HepG2 (cell line): ENCODE data around the gene MRRF. TPM values are rescaled to one million over a fixed set of nuclear protein-coding genes. Genes with fewer than 3 reads are reported as not detected.

Experiments
- ATAC-seq: fragments of 200-7000 bp; cut with Tn5 transposase; 3 replicates; pipeline ENCODE4 v1.9.1; 2020; ENCODE audit warnings: mild to moderate bottlenecking, moderate library complexity
- BruUV-seq: library from RNA; stranded (reverse); fragments of 400-500 nt; replicated peaks from 2 replicates; lab custom pipeline; 2021; lab: Mats Ljungman, UMichigan
- CTCF ChIA-PET: fragments of 300-600 bp; formaldehyde crosslinking; extraction: SDS; loops from one replicate; lab custom pipeline; 2021; ENCODE audit warnings: low total read pairs, inconsistent platforms, low intra/inter-chr PET ratio; lab: Yijun Ruan, JAX
- POLR2A ChIA-PET: fragments of 350-600 bp; sonication (Branson Sonifier 250); formaldehyde crosslinking; loops from one replicate; lab custom pipeline; 2020; ENCODE audit warnings: antibody characterized with exemption, inconsistent platforms; lab: Yijun Ruan, JAX
- DNase-seq: peaks from one replicate; pipeline ENCODE4 v3.0.0-alpha.2; 2015; ENCODE audit warnings: low spot score
- FAIRE-seq: peaks from 3 replicates; lab custom pipeline; 2011; peaks lifted over from hg19 to GRCh38; lab: Jason Lieb, UNC
- H2AFZ ChIP-seq: one replicate; pipeline ENCODE4 v1.6.1; 2011; ENCODE audit warnings: low read length, inconsistent platforms
- H3K27ac ChIP-seq: fragments of 300-600 bp; 3 replicates; pipeline ENCODE4 v1.8.0; 2011; ENCODE audit warnings: mixed run types, mild to moderate bottlenecking, mixed read lengths, low read length, inconsistent platforms; ENCODE audit not compliant: insufficient read depth; ENCODE audit errors: extremely low read length
- H3K27me3 ChIP-seq, 2 experiments: fragments of 200-600 bp in 1 of 2; 2 replicates in 1 of 2; 3 replicates in 1 of 2; pipeline versions ENCODE4 v1.6.0 to v1.8.0; 2011; ENCODE audit warnings: low read length in 2 of 2, mild to moderate bottlenecking in 2 of 2, moderate library complexity in 2 of 2, inconsistent platforms in 1 of 2; ENCODE audit not compliant: insufficient read depth in 2 of 2, control insufficient read depth in 1 of 2
- H3K36me3 ChIP-seq, 2 experiments: fragments of 200-600 bp in 1 of 2; replicated peaks in 1 of 2; 2 replicates in 1 of 2; 3 replicates in 1 of 2; pipeline versions ENCODE4 v1.5.1 to v1.8.0; 2011; ENCODE audit warnings: low read length in 2 of 2, inconsistent platforms in 1 of 2; ENCODE audit not compliant: insufficient read depth in 2 of 2, control insufficient read depth in 1 of 2
- H3K4me1 ChIP-seq: 2 replicates; pipeline ENCODE4 v1.5.1; 2012; ENCODE audit warnings: low read length, inconsistent platforms; ENCODE audit not compliant: insufficient read depth
- H3K4me2 ChIP-seq: 2 replicates; pipeline ENCODE4 v1.6.0; 2011; ENCODE audit warnings: low read depth, low read length, inconsistent platforms
- H3K4me3 ChIP-seq, 3 experiments: fragments of 200-600 bp in 1 of 3; sonication (generic), shearing (Covaris generic) in 1 of 3; replicated peaks in 1 of 3; 2 replicates each; pipeline ENCODE4 v1.5.1; 2011 to 2016; ENCODE audit warnings: low read length in 3 of 3, inconsistent platforms in 2 of 3, low read depth in 2 of 3, mild to moderate bottlenecking in 2 of 3, control low read depth in 1 of 3, mixed read lengths in 1 of 3; ENCODE audit not compliant: insufficient read depth in 1 of 3
- H3K79me2 ChIP-seq: one replicate; pipeline ENCODE4 v1.6.1; 2011; ENCODE audit warnings: low read length, inconsistent platforms; ENCODE audit not compliant: insufficient read depth
- H3K9ac ChIP-seq: 2 replicates; pipeline ENCODE4 v1.6.0; 2011; ENCODE audit warnings: mild to moderate bottlenecking, low read depth, low read length, inconsistent platforms; ENCODE audit not compliant: insufficient read depth
- H3K9me3 ChIP-seq: 2 replicates; pipeline ENCODE4 v1.5.1; 2012; ENCODE audit warnings: mild to moderate bottlenecking, low read length
- H4K20me1 ChIP-seq: 2 replicates; pipeline ENCODE4 v1.6.0; 2011; ENCODE audit warnings: inconsistent platforms, mild to moderate bottlenecking, low read length, moderate library complexity; ENCODE audit not compliant: insufficient read depth
- BCL3 ChIP-seq: sonication (generic); formaldehyde crosslinking; IDR thresholded peaks from 2 replicates; pipeline ENCODE4 v1.5.1; 2020; ENCODE audit warnings: mild to moderate bottlenecking, missing genetic modification reagents, moderate library complexity
- FOXA1 ChIP-seq, 2 experiments: fragments of 450-650 bp in 1 of 2; sonication (generic) in 1 of 2; formaldehyde crosslinking in 1 of 2; IDR thresholded peaks; 2 replicates each; pipeline versions ENCODE4 v1.4.0 to v1.6.1; 2016 to 2020; ENCODE audit warnings: missing genetic modification reagents in 1 of 2
- FOXM1 ChIP-seq: sonication (generic); formaldehyde crosslinking; IDR thresholded peaks from 2 replicates; pipeline ENCODE4 v1.5.0; 2020; ENCODE audit warnings: missing genetic modification reagents
- FOXP4 ChIP-seq: sonication (generic); formaldehyde crosslinking; IDR thresholded peaks from 2 replicates; pipeline ENCODE4 v1.4.0; 2020; ENCODE audit warnings: missing genetic modification reagents
- HNRNPL ChIP-seq: fragments of 200-400 bp; formaldehyde crosslinking; IDR thresholded peaks from 2 replicates; pipeline ENCODE4 v1.6.1; 2017; ENCODE audit warnings: mild to moderate bottlenecking, low read depth, low read length
- MTF1 ChIP-seq: sonication (generic); formaldehyde crosslinking; IDR thresholded peaks from 2 replicates; pipeline ENCODE4 v1.5.0; 2020; ENCODE audit warnings: missing genetic modification reagents
- POGZ ChIP-seq: sonication (generic); formaldehyde crosslinking; IDR thresholded peaks from 2 replicates; pipeline ENCODE4 v1.4.0; 2020; ENCODE audit warnings: mild to moderate bottlenecking, missing genetic modification reagents
- RAD51 ChIP-seq: fragments of 450-650 bp; IDR thresholded peaks from 2 replicates; pipeline ENCODE4 v1.6.1; 2016; ENCODE audit warnings: borderline replicate concordance
- TRIM24 ChIP-seq: sonication (generic); formaldehyde crosslinking; IDR thresholded peaks from 2 replicates; pipeline ENCODE4 v1.8.0; 2022; ENCODE audit warnings: mild to moderate bottlenecking, missing genetic modification reagents
- ZFYVE20 ChIP-seq: sonication (generic); formaldehyde crosslinking; IDR thresholded peaks from 2 replicates; pipeline ENCODE4 v1.8.0; 2023; ENCODE audit warnings: low read depth, mild to moderate bottlenecking, moderate library complexity, missing genetic modification reagents, borderline replicate concordance
- ZNF251 ChIP-seq: sonication (generic); formaldehyde crosslinking; IDR thresholded peaks from 2 replicates; pipeline ENCODE4 v1.9.0; 2021; ENCODE audit warnings: mild to moderate bottlenecking, missing genetic modification reagents
- ZNF3 ChIP-seq: IDR thresholded peaks from 2 replicates; pipeline ENCODE4 v1.7.0; 2017; ENCODE audit warnings: inconsistent platforms
- ZNF547 ChIP-seq: sonication (generic); formaldehyde crosslinking; IDR thresholded peaks from 2 replicates; pipeline ENCODE4 v1.5.1; 2020; ENCODE audit warnings: mild to moderate bottlenecking, missing genetic modification reagents
- ZNF670 ChIP-seq: sonication (generic); formaldehyde crosslinking; IDR thresholded peaks from 2 replicates; pipeline ENCODE4 v1.8.0; 2022; ENCODE audit warnings: mild to moderate bottlenecking, missing genetic modification reagents, borderline replicate concordance
- ZNF703 ChIP-seq: sonication (generic); formaldehyde crosslinking; IDR thresholded peaks from 2 replicates; pipeline ENCODE4 v1.5.1; 2020; ENCODE audit warnings: missing genetic modification reagents, mild to moderate bottlenecking, moderate library complexity, borderline replicate concordance
- WGBS: methylation state at CpG from one replicate; pipeline ENCODE4 v1.1.6; 2017; ENCODE audit warnings: low lambda C conversion rate; 5-methylcytosine and 5-hydroxymethylcytosine counted together
- in situ Hi-C: cut with HindIII; loops from 2 replicates; pipeline ENCODE4 v1.10.0; 2017; ENCODE audit warnings: low pct_unique_long_range_greater_than_20kb; ENCODE audit not compliant: extremely low pct_ligation_motif_present
- intact Hi-C: fragments of 100-400 bp; cut with micrococcal nuclease; formaldehyde crosslinking; loops from one replicate; pipeline ENCODE4 v1.10.0; 2022; ENCODE audit not compliant: unreplicated experiment
- polyA plus RNA-seq, 8 experiments: library from polyadenylated mRNA; depleted of rRNA in 3 of 8; stranded (reverse) in 7 of 8; unstranded in 1 of 8; fragments of >200 nt; fragmentation: Illumina TruSeq in 4 of 8; extraction: Trizol in 4 of 8; gene quantifications; 2 replicates each; pipeline versions ENCODE4 v1.2.1 to v1.2.3, GENCODE V29; 2011 to 2016; ENCODE audit warnings: low read depth in 4 of 8, missing spikeins in 1 of 8, mixed read lengths in 1 of 8; ENCODE audit not compliant: insufficient read depth in 1 of 8
- total RNA-seq, 5 experiments: library from RNA; depleted of rRNA; stranded (reverse); fragments of >200 nt; fragmentation: Illumina TruSeq; extraction: Trizol; gene quantifications; 2 replicates each; pipeline ENCODE4 v1.2.3, GENCODE V29; 2016; ENCODE audit warnings: low read depth in 1 of 5
- TF ChIP-seq, protein P1 (sequence below): sonication (generic); formaldehyde crosslinking; IDR thresholded peaks from 2 replicates; pipeline ENCODE4 v1.8.1; 2023; ENCODE audit warnings: mild to moderate bottlenecking, missing genetic modification reagents, borderline replicate concordance
- TF ChIP-seq, protein P2 (sequence below), 2 experiments: sonication (generic) in 1 of 2; formaldehyde crosslinking in 1 of 2; IDR thresholded peaks; 2 replicates each; pipeline versions ENCODE4 v1.4.0 to v1.6.1; 2018 to 2020; ENCODE audit warnings: missing genetic modification reagents in 2 of 2, borderline replicate concordance in 1 of 2, low read depth in 1 of 2, mild to moderate bottlenecking in 1 of 2, missing biosample characterization in 1 of 2

Gene MRRF
- total and polyA plus RNA-seq, 2 of the 13 experiments (the other 11 are each of a cell fraction or from before 2014, with no cell fraction given): 37.3 to 44.3 TPM

DNA sequence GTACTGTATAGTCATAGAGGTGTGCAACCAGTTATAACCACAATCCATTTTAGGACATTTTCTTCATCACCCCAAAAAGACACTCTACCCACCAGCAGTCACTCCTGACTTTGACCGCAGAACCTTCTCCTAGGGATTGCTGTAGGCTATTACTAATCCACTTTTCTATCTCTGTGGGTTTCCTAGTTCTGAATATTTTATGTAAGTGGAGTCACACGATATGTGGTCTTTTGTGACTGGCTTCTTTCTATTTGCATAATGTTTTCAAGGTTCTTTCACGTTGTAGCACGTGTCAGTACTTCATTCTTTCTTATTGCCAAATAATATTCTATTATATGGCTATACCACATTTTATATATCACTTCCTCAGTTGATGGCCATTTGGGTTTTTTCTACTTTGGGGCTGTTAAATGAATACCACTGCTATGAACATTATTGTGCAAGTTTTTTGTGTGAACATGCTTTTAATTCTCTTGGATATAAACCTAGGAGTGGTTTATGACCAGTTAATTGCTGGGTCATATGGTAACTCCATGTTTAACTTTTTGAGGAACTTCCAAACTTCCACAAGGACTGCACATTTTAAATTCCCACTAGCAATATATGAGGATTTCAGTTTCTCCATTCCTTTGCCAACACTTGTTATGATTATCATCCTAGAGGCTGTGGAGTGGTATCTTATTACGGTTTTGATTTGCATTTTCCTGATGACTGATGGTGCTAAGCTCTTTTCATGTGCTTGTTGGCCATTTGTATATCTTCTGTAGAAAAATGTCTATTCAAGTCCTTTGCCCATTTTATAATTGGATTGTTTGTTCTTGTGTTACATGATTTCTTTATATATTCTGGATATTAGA lies 37.8 kb downstream of the MRRF start (continued):
- TF ChIP-seq ZNF670 (CRISPR knock-in tag): no peak

DNA sequence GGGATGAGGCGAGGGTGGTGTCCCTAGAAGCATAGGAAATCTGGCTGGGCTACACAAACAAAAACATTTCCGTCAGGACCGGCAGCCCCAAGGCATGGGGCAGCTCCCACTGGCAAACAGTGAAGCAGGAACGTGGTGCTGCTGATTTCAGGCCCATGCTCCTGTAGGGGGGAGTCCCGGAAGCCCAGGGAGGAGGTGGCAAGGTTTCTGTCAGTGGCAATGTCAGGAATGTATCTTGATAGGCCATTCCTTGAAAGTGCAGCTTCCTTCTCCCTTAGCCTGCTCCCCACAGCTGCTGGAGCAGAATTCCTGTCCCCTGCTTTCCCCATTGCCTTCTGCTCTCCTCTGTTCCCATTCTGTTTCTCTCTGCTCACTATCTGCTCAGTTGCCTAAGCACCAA lies 42.4 kb downstream of the MRRF start:
- in situ Hi-C loops: no loop called here
- Histone ChIP-seq H4K20me1 (no peaks in the 10 kb centered on the region), H3K27me3 (no peaks in the 10 kb centered on the region), H3K27ac (no peak overlapping the region), H3K79me2 (no peaks in the 10 kb centered on the region), H3K4me3 (no peak overlapping the region), H3K36me3 (peaks cover 13 to 66% of the 10 kb centered on the region in 2 experiments), H3K9me3 (no peaks in the 10 kb centered on the region), H3K4me2 (no peak overlapping the region), H2AFZ (no peak overlapping the region), H3K9ac (no peak overlapping the region), H3K4me1 (no peaks in the 10 kb centered on the region)
- ChIA-PET CTCF (no interaction called here), POLR2A (no interaction called here)
- TF ChIP-seq HNRNPL (no peak), FOXP4 (CRISPR knock-in tag) (no peak), TRIM24 (no peak), MTF1 (CRISPR knock-in tag) (no peak), ZNF703 (CRISPR knock-in tag) (no peak), ZFYVE20 (no peak), ZNF3 (CRISPR knock-in tag) (no peak), FOXM1 (CRISPR knock-in tag) (no peak), RAD51 (no peak), ZNF251 (no peak), ZNF547 (no peak), POGZ (CRISPR knock-in tag) (no peak), FOXA1 (IDR thresholded peaks at IDR 0.05) (no peak), FOXA1 (CRISPR knock-in tag; IDR thresholded peaks at IDR 0.05) (no peak), BCL3 (CRISPR knock-in tag) (no peak)
- TF ChIP-seq, protein P1, sequence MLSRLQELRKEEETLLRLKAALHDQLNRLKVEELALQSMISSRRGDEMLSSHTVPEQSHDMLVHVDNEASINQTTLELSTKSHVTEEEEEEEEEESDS (CRISPR knock-in tag): no peak
- TF ChIP-seq, protein P2, sequence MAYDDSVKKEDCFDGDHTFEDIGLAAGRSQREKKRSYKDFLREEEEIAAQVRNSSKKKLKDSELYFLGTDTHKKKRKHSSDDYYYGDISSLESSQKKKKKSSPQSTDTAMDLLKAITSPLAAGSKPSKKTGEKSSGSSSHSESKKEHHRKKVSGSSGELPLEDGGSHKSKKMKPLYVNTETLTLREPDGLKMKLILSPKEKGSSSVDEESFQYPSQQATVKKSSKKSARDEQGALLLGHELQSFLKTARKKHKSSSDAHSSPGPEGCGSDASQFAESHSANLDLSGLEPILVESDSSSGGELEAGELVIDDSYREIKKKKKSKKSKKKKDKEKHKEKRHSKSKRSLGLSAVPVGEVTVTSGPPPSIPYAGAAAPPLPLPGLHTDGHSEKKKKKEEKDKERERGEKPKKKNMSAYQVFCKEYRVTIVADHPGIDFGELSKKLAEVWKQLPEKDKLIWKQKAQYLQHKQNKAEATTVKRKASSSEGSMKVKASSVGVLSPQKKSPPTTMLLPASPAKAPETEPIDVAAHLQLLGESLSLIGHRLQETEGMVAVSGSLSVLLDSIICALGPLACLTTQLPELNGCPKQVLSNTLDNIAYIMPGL (CRISPR knock-in tag; IDR thresholded peaks at IDR 0.05; ENCODE audit: borderline replicate concordance in 1 of 2, low read depth in 1 of 2): no peak
- no TSS peak for BruUV-seq
- DNase-seq (no peak), FAIRE-seq (no peak), ATAC-seq (no peak)
- 96% methylated on average over 5 of the region's 5 CpGs for WGBS
- intact Hi-C loops: no loop called here
